ELF-1 (cell line): ENCODE data around the gene EPN1.
A peak's percentile ranks its signal among the peaks of the same experiment; 100 is the strongest.

ENCODE experiments used
- DNase-seq: peaks from one replicate; pipeline ENCODE4 v3.0.0-alpha.2; 2016; ENCODE audit warnings: low read depth, low spot score

EPN1 gene

GRCh38 chr19:55693336-55693974, 18.4 kb downstream of the EPN1 start:
- DNase-seq, result no peak

GRCh38 chr19:55694241-55694655, 19.2 kb downstream of the EPN1 start:
- DNase-seq, result no peak

DNA sequence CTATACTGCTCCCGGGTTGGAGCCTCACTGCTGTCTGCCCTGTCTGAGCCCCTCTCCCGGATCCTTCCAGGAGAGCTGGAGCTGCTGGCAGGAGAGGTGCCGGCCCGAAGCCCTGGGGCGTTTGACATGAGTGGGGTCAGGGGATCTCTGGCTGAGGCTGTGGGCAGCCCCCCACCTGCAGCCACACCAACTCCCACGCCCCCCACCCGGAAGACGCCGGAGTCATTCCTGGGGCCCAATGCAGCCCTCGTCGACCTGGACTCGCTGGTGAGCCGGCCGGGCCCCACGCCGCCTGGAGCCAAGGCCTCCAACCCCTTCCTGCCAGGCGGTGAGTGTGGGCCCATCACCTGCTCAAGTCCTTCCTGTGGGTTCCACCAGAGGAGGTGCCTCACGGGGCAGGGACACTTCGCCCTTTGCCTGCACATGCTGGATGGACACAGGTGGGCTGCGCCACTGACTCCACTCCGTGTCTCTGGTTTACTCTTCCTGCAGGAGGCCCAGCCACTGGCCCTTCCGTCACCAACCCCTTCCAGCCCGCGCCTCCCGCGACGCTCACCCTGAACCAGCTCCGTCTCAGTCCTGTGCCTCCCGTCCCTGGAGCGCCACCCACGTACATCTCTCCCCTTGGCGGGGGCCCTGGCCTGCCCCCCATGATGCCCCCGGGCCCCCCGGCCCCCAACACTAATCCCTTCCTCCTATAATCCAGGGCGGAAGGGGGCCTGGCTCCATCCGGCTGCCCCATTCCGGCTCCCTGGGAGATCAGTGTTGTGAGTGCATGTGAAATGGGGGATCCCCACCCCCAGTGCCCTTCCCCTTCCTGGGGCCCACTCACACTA, 19.8 kb downstream of the EPN1 start:
- no peak for DNase-seq

- no peak for DNase-seq
Observed at GRCh38 chr19:55695511-55696290, 20.7 kb downstream of the EPN1 start.

DNA sequence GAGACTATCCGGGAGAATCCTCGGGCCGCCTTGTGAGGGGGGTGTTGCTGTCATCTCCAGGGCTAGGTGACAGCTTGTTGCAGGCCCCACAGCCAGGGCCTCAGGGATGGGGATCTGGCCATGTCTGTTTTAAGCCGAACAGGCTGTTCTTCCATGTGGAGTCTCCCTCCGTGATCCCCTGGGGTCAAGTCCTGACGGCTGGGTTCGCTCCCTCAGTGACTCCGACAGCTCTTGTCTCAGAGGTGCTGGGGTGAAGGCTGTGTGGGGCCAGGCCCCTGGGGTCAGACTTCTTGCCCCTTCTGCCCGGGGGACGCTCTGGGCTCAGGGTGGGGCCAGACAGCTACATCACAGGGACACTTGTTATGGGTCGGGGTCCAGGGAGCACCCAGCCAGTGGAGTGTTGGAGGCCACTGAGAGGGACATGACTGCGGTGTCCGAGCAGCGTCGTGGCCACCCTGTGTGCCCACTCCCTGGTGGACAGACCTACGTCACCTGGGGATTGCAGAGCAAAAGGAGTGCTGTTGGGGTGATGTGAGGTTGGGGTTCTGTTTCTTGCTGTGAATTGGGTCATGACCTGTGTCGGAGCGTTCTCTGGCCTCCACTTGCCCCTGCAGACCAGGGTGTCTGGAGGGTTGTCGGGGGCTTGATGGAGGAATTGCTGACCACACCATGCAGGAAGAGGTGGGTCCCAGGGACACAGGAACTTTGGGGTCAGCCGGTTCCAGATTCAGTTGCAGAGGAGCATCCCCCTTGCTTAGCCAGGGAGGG, 21.5 kb downstream of the EPN1 start:
- DNase-seq, result no peak

GRCh38 chr19:55697069-55697440, 22.0 kb downstream of the EPN1 start:
- DNase-seq, result no peak

DNA sequence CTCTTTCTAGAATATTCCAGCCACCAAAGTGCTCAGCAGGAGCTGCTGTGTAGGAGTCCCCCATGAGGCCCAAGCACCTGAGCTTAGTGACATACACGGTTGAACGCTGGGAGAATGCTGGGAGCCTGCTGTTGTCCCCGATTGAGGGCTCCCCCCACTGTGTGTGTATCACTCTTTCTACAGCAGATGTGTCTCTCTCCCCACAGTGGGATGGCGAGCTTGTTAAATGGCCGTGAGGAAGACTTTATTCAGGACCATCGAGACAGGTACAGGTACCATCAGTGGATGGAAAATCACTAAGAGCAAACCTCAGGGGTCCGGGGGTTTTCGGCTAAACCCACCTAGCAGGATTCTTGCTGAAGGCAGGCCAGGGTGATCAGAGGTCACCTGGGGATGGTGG, 22.7 kb downstream of the EPN1 start:
- DNase-seq, result no peak

- no peak for DNase-seq
Observed at GRCh38 chr19:55698256-55698655, 23.2 kb downstream of the EPN1 start.

DNA sequence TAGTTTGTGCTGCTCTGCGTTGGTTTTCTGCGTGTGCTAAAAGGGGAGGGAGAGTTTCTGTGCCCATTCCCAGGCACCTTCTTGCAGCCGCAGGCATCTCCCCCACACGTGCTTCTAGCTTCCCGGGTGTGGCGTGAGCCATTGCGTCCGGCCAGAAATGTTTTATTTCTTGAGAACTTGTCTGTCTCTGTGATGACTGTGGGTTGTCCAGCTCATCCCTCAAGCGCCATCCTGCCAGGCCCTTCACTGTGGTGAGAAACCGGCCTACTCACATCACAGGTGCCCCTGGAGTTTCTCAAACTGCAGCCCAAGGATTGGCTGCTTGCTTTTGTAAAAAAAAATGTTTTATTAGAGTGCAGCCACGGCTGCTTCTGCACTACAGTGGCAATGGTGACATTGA, 24.2 kb downstream of the EPN1 start:
- no peak for DNase-seq

DNA sequence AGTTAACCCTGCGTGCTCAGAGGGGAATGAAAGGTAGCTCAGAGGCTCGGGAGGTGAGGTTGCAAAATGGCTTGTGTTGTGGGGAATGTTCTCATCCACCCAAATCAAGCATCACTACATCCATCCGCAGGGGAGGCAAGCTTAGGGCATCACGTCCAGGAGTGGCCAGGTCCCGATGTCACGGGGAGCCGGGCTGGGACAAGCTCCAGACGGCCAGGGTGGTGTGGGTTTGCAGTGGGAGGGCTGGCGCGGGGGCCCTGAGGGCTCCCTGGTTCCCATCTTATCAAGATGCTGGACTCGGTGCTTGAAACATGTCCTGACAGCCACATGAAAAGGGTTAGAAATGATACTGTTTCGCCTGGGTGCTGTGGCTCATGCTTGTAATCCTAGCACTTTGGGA, 25.8 kb downstream of the EPN1 start:
- no peak for DNase-seq

- peak; percentile 70 for DNase-seq
Observed at GRCh38 chr19:55702131-55702627, 27.2 kb downstream of the EPN1 start.

- peak; percentile 87 for DNase-seq
Observed at GRCh38 chr19:55703790-55704215, 28.8 kb downstream of the EPN1 start.

GRCh38 chr19:55704494-55705245, 29.6 kb downstream of the EPN1 start:
- no peak for DNase-seq

DNA sequence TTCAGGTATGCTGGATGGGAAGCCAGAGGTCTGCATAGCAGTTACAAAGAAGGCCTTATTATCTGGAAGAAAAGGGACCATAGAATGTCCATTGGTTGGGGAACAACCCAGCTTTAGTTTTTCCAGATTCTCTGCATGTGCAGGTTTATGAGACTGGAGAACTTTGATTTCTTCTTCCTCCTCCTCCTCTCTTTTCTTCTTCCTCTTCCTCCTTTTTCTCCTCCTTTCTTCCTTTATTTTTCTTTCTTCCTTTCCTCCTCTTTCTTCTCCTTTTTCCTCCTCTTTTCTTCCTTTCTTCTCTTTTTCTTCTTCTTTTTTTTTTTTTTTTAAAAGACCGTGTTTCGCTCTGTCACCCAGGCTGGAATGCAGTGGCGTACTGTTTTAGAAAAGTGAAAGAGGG, 30.9 kb downstream of the EPN1 start:
- DNase-seq, result no peak

DNA sequence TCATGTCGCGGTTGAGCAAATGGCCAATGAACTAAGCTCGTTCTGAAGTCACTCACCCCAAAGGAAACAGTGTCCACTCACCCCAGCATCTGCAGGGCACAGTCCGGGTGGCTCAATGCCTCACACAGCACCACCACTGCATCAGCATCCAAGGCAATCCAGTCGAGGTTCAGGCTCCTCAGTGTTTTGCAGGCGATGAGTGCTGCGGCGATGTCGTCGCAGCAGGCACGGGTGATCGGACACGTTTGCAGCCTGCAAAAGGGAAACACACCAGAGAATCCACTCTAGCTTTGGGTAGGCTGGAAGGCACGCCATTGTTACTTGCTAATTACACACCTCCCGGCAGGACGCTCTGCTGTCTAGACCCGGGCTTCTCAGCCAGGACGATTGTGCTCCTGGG, 36.7 kb downstream of the EPN1 start:
- peak; percentile 27 for DNase-seq

GRCh38 chr19:55712804-55713631, 38.0 kb downstream of the EPN1 start:
- no peak for DNase-seq

DNA sequence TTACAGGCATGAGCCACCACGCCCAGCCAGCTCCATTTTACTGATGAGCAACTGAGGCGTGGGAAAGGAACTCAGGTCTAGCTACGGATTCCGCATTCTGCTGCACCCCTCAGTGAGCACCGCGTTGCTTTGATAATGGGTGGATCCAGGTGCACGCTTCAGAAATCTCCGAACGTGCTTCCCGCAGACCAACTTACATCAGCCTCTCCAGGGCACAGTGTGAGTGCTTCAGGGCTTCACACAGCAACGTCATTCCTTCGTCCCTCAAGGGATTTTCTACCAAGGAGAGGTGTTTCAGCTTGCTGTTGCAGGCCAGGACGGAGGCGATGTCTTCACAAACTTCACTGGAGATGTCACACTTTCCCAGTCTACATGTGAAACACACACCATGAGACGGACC, 41.5 kb downstream of the EPN1 start:
- DNase-seq, result no peak

DNA sequence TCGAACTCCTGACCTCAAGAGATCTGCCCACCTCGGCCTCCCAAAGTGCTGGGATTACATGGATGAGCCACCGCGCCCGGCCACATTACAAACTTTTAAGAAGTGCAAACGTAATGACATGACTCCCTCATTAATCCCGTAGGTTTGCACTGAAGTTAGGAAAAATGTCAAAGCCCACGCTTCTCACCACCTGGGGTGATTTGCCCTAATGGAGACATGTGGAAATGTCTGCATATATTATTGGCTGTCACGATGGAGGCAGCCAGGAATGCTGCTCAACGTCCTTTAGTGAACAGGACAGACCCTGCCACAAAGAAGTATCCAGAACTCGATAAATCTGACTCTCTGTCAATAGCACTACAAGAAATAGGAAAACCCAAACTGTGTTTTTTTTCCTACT, 42.2 kb downstream of the EPN1 start:
- DNase-seq, result no peak

GRCh38 chr19:55717879-55718711, 43.1 kb downstream of the EPN1 start:
- DNase-seq, result peak; percentile 58
